ENCODE data around the gene PYCARD.
"Not testable (repeated sequence)": the region's sequence is repeated elsewhere in the genome, so short reads cannot be mapped to it uniquely, and the experiment has no call there.

PYCARD gene

GRCh38 chr16:31170048-31170447 is 32.5 kb downstream of the PYCARD start:
- not testable (repeated sequence) for H3K4me1 Mint-ChIP-seq (ENCODE audit: low read depth); H3K36me3 Mint-ChIP-seq (ENCODE audit: low read depth); H3K27me3 Mint-ChIP-seq (ENCODE audit: low read depth); H3K9me3 Mint-ChIP-seq; H3K4me3 Mint-ChIP-seq; H3K27ac Mint-ChIP-seq

- H3K36me3 Mint-ChIP-seq (ENCODE audit: low read depth), result no peaks in the 10 kb centered on the region
- H3K27ac Mint-ChIP-seq, result no peak overlapping the region
These were observed 33.7 kb downstream of the PYCARD start for GRCh38 chr16:31168848-31169247.

GRCh38 chr16:31167315-31167714 is 35.2 kb downstream of the PYCARD start:
- no peaks in the 10 kb centered on the region for H3K4me1 Mint-ChIP-seq (ENCODE audit: low read depth)
- no peaks in the 10 kb centered on the region for H3K27me3 Mint-ChIP-seq (ENCODE audit: low read depth)
- no peaks in the 10 kb centered on the region for H3K36me3 Mint-ChIP-seq (ENCODE audit: low read depth)
- no peaks in the 10 kb centered on the region for H3K9me3 Mint-ChIP-seq
- H3K4me3 Mint-ChIP-seq, result no peak overlapping the region
- no peak overlapping the region for H3K27ac Mint-ChIP-seq

More at GRCh38 chr16:31168848-31169247, 33.7 kb downstream of the PYCARD start:
- no peaks in the 10 kb centered on the region for H3K9me3 Mint-ChIP-seq
- no peak overlapping the region for H3K4me3 Mint-ChIP-seq
- no peaks in the 10 kb centered on the region for H3K27me3 Mint-ChIP-seq (ENCODE audit: low read depth)
- H3K4me1 Mint-ChIP-seq (ENCODE audit: low read depth), result no peaks in the 10 kb centered on the region

GRCh38 chr16:31157136-31157535 is 45.4 kb downstream of the PYCARD start:
- H3K9me3 Mint-ChIP-seq, result no peaks in the 10 kb centered on the region
- no peak overlapping the region for H3K27ac Mint-ChIP-seq
- H3K4me1 Mint-ChIP-seq (ENCODE audit: low read depth), result peaks cover 1% of the 10 kb centered on the region
- H3K27me3 Mint-ChIP-seq (ENCODE audit: low read depth), result peaks cover 18% of the 10 kb centered on the region
- H3K4me3 Mint-ChIP-seq, result no peak overlapping the region
- H3K36me3 Mint-ChIP-seq (ENCODE audit: low read depth), result no peaks in the 10 kb centered on the region

All from T-helper 1 cell treated with Interleukin-12 subunit alpha and Interleukin-12 subunit beta and Interleukin-4 antibody, amounts not matched to agents 30 μg/mL and 1 μg/mL, for 36 hours (primary cell).